ENCODE measurements around the gene PPM1N. TPM values are rescaled to one million over a fixed set of nuclear protein-coding genes. Genes with fewer than 3 reads are reported as not detected.
A peak's percentile ranks its signal among the peaks of the same experiment; 100 is the strongest.

Gene PPM1N
- total and polyA plus RNA-seq, 2 of the 13 experiments (the other 11 are each of a cell fraction or from before 2014, with no cell fraction given) = 0.31 to 1.8 TPM

DNA sequence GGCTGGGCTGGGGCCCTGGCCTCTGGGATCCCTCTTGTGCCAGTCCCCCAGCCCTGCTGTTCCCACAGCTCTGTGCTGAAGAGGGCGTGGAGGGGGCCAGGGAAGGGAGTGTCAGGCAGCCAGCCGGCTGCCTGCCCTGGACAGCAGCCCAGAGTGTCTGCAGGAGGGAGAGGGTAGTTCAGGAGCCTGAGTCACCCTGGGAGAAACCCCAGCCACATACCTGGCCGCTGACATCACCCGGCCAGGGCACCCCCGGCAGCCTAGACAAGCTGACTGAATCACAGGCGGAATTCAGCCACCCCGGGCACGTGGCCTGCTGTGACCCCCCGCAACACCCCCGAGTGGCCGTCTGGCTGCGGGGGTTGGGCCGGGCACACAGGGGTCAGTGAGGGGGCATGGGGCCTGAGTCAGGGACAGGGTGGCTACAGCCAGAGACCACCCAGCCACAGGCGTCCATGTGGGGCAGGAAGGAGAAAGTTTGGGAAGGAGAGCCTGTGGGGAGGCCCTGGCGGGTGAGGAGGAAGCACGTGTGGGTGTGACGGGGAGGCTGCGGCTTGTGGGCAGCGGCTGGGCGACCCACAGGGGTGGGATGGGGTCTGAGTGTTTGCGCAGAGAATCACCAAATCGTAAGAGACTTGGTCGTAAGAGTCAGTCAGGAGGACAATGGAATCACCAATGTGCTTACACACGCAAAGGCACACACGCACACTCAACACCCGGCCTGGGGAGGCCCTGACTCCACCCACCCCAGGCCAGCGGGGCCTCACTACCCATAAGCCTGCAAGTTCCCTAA is 42.3 kb upstream of the PPM1N start (continued):
- TF ChIP-seq ZNF513 (CRISPR knock-in tag; conservative IDR thresholded peaks at IDR 0.05) (no peak), KLF9 (CRISPR knock-in tag; IDR thresholded peaks at IDR 0.05; ENCODE audit: low read depth) (peak; percentile 43; the same call in 1 of the 2 replicates), KDM5B (CRISPR knock-in tag; IDR thresholded peaks at IDR 0.05; ENCODE audit: borderline replicate concordance) (no peak; the same call in 1 of the 2 replicates), CREM (IDR thresholded peaks at IDR 0.05) (peak; percentile 72; the same call in 1 of the 2 replicates), CREM (CRISPR knock-in tag; IDR thresholded peaks at IDR 0.05) (no peak), ZBTB21 (CRISPR knock-in tag; IDR thresholded peaks at IDR 0.05) (no peak), MAZ (IDR thresholded peaks at IDR 0.05; ENCODE audit: borderline replicate concordance, low read depth, low read length) (peak; percentile 66), MAZ (CRISPR knock-in tag; IDR thresholded peaks at IDR 0.05; ENCODE audit: low read depth) (peak; percentile 71), TAF15 (IDR thresholded peaks at IDR 0.05; ENCODE audit: low read depth, low read length, poor library complexity, severe bottlenecking) (peak; percentile 87), SIN3B (IDR thresholded peaks at IDR 0.05; ENCODE audit: low read length) (no peak), U2AF1 (optimal IDR thresholded peaks at IDR 0.05; ENCODE audit: low read depth, low read length) (no peak), ZNF558 (CRISPR knock-in tag; IDR thresholded peaks at IDR 0.05; ENCODE audit: borderline replicate concordance) (no peak), ZNF124 (CRISPR knock-in tag; IDR thresholded peaks at IDR 0.05) (no peak), ZNF773 (CRISPR knock-in tag; IDR thresholded peaks at IDR 0.05; ENCODE audit: borderline replicate concordance) (no peak), ADNP (CRISPR knock-in tag; IDR thresholded peaks at IDR 0.05) (no peak)
- TF ChIP-seq, protein P1, sequence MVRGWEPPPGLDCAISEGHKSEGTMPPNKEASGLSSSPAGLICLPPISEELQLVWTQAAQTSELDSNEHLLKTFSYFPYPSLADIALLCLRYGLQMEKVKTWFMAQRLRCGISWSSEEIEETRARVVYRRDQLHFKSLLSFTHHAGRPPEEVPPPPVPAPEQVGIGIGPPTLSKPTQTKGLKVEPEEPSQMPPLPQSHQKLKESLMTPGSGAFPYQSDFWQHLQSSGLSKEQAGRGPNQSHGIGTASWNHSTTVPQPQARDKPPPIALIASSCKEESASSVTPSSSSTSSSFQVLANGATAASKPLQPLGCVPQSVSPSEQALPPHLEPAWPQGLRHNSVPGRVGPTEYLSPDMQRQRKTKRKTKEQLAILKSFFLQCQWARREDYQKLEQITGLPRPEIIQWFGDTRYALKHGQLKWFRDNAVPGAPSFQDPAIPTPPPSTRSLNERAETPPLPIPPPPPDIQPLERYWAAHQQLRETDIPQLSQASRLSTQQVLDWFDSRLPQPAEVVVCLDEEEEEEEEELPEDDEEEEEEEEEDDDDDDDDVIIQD (CRISPR knock-in tag; IDR thresholded peaks at IDR 0.05; ENCODE audit: low read depth) = 0 out of 2 replicates have a peak, but pooled peaks have one; percentile 19
- TF ChIP-seq, protein P2, sequence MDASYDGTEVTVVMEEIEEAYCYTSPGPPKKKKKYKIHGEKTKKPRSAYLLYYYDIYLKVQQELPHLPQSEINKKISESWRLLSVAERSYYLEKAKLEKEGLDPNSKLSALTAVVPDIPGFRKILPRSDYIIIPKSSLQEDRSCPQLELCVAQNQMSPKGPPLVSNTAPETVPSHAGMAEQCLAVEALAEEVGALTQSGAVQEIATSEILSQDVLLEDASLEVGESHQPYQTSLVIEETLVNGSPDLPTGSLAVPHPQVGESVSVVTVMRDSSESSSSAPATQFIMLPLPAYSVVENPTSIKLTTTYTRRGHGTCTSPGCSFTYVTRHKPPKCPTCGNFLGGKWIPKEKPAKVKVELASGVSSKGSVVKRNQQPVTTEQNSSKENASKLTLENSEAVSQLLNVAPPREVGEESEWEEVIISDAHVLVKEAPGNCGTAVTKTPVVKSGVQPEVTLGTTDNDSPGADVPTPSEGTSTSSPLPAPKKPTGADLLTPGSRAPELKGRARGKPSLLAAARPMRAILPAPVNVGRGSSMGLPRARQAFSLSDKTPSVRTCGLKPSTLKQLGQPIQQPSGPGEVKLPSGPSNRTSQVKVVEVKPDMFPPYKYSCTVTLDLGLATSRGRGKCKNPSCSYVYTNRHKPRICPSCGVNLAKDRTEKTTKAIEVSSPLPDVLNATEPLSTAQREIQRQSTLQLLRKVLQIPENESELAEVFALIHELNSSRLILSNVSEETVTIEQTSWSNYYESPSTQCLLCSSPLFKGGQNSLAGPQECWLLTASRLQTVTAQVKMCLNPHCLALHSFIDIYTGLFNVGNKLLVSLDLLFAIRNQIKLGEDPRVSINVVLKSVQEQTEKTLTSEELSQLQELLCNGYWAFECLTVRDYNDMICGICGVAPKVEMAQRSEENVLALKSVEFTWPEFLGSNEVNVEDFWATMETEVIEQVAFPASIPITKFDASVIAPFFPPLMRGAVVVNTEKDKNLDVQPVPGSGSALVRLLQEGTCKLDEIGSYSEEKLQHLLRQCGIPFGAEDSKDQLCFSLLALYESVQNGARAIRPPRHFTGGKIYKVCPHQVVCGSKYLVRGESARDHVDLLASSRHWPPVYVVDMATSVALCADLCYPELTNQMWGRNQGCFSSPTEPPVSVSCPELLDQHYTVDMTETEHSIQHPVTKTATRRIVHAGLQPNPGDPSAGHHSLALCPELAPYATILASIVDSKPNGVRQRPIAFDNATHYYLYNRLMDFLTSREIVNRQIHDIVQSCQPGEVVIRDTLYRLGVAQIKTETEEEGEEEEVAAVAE (CRISPR knock-in tag; IDR thresholded peaks at IDR 0.05; ENCODE audit: borderline replicate concordance) = no peak
- TF ChIP-seq, protein P3, sequence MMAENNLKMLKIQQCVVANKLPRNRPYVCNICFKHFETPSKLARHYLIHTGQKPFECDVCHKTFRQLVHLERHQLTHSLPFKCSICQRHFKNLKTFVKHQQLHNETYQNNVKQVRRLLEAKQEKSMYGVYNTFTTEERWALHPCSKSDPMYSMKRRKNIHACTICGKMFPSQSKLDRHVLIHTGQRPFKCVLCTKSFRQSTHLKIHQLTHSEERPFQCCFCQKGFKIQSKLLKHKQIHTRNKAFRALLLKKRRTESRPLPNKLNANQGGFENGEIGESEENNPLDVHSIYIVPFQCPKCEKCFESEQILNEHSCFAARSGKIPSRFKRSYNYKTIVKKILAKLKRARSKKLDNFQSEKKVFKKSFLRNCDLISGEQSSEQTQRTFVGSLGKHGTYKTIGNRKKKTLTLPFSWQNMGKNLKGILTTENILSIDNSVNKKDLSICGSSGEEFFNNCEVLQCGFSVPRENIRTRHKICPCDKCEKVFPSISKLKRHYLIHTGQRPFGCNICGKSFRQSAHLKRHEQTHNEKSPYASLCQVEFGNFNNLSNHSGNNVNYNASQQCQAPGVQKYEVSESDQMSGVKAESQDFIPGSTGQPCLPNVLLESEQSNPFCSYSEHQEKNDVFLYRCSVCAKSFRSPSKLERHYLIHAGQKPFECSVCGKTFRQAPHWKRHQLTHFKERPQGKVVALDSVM (CRISPR knock-in tag; IDR thresholded peaks at IDR 0.05) = peak; percentile 61
- TF ChIP-seq, protein P4, sequence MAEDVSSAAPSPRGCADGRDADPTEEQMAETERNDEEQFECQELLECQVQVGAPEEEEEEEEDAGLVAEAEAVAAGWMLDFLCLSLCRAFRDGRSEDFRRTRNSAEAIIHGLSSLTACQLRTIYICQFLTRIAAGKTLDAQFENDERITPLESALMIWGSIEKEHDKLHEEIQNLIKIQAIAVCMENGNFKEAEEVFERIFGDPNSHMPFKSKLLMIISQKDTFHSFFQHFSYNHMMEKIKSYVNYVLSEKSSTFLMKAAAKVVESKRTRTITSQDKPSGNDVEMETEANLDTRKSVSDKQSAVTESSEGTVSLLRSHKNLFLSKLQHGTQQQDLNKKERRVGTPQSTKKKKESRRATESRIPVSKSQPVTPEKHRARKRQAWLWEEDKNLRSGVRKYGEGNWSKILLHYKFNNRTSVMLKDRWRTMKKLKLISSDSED (CRISPR knock-in tag; IDR thresholded peaks at IDR 0.05) = no peak
